HepG2 (cell line): ENCODE data around the gene SLC25A45. TPM values are rescaled to one million over a fixed set of nuclear protein-coding genes. Genes with fewer than 3 reads are reported as not detected.

Source experiments
- HOXA7 ChIP-seq: sonication (generic); formaldehyde crosslinking; IDR thresholded peaks from 2 replicates; pipeline ENCODE4 v1.8.1; 2022; ENCODE audit warnings: mild to moderate bottlenecking, missing genetic modification reagents, moderate library complexity
- KLF12 ChIP-seq: sonication (generic); formaldehyde crosslinking; IDR thresholded peaks from 2 replicates; pipeline ENCODE4 v1.4.0; 2020; ENCODE audit warnings: missing genetic modification reagents, borderline replicate concordance
- MAZ ChIP-seq, 2 experiments: sonication (generic) in 1 of 2; formaldehyde crosslinking in 1 of 2; IDR thresholded peaks; 2 replicates each; pipeline versions ENCODE4 v1.5.0 to v1.6.1; 2012 to 2020; ENCODE audit warnings: low read depth in 2 of 2, mild to moderate bottlenecking in 2 of 2, borderline replicate concordance in 1 of 2, improper control_type of control experiment in 1 of 2, low read length in 1 of 2, missing genetic modification reagents in 1 of 2, moderate library complexity in 1 of 2
- MEIS1 ChIP-seq: sonication (generic); formaldehyde crosslinking; IDR thresholded peaks from 2 replicates; pipeline ENCODE4 v1.9.0; 2021; ENCODE audit warnings: mild to moderate bottlenecking, missing genetic modification reagents, moderate library complexity, borderline replicate concordance
- MTA3 ChIP-seq: sonication (generic); formaldehyde crosslinking; IDR thresholded peaks from 2 replicates; pipeline ENCODE4 v1.4.0; 2020; ENCODE audit warnings: missing genetic modification reagents
- SAP130 ChIP-seq: IDR thresholded peaks from 2 replicates; pipeline ENCODE4 v1.6.1; 2016; ENCODE audit warnings: low read depth
- SOX5 ChIP-seq: IDR thresholded peaks from 2 replicates; pipeline ENCODE4 v1.6.1; 2016; ENCODE audit warnings: borderline replicate concordance
- STAT6 ChIP-seq: sonication (generic); formaldehyde crosslinking; IDR thresholded peaks from 2 replicates; pipeline ENCODE4 v1.4.0; 2020; ENCODE audit warnings: missing genetic modification reagents, mild to moderate bottlenecking, borderline replicate concordance
- ZBTB21 ChIP-seq: sonication (generic); formaldehyde crosslinking; IDR thresholded peaks from 2 replicates; pipeline ENCODE4 v1.4.0; 2020; ENCODE audit warnings: missing genetic modification reagents
- ZFAT ChIP-seq: sonication (generic); formaldehyde crosslinking; conservative IDR thresholded peaks from 2 replicates; pipeline ENCODE4 v1.8.1; 2023; ENCODE audit warnings: missing genetic modification reagents, inconsistent platforms
- ZFP37 ChIP-seq: sonication (generic); formaldehyde crosslinking; IDR thresholded peaks from 2 replicates; pipeline ENCODE4 v1.4.0; 2020; ENCODE audit warnings: missing genetic modification reagents, borderline replicate concordance
- ZNF282 ChIP-seq: fragments of 450-650 bp; IDR thresholded peaks from 2 replicates; pipeline ENCODE4 v1.6.1; 2018; ENCODE audit not compliant: partially characterized antibody
- ZNF382 ChIP-seq: sonication (generic); formaldehyde crosslinking; IDR thresholded peaks from 2 replicates; pipeline ENCODE4 v1.5.0; 2020; ENCODE audit warnings: missing genetic modification reagents, mild to moderate bottlenecking, borderline replicate concordance
- ZNF883 ChIP-seq: sonication (generic); formaldehyde crosslinking; IDR thresholded peaks from 2 replicates; pipeline ENCODE4 v1.5.1; 2020; ENCODE audit warnings: mild to moderate bottlenecking, missing genetic modification reagents; ENCODE audit errors: not compliant biosample characterization
- polyA plus RNA-seq, 8 experiments: library from polyadenylated mRNA; depleted of rRNA in 3 of 8; stranded (reverse) in 7 of 8; unstranded in 1 of 8; fragments of >200 nt; fragmentation: Illumina TruSeq in 4 of 8; extraction: Trizol in 4 of 8; gene quantifications; 2 replicates each; pipeline versions ENCODE4 v1.2.1 to v1.2.3, GENCODE V29; 2011 to 2016; ENCODE audit warnings: low read depth in 4 of 8, missing spikeins in 1 of 8, mixed read lengths in 1 of 8; ENCODE audit not compliant: insufficient read depth in 1 of 8
- total RNA-seq, 5 experiments: library from RNA; depleted of rRNA; stranded (reverse); fragments of >200 nt; fragmentation: Illumina TruSeq; extraction: Trizol; gene quantifications; 2 replicates each; pipeline ENCODE4 v1.2.3, GENCODE V29; 2016; ENCODE audit warnings: low read depth in 1 of 5
- TF ChIP-seq, protein P1 (sequence below): sonication (generic); formaldehyde crosslinking; IDR thresholded peaks from 2 replicates; pipeline ENCODE4 v1.5.0; 2020; ENCODE audit warnings: mild to moderate bottlenecking, missing genetic modification reagents, borderline replicate concordance
- TF ChIP-seq, protein P2 (sequence below): sonication (generic); formaldehyde crosslinking; IDR thresholded peaks from 2 replicates; pipeline ENCODE4 v1.4.0; 2020; ENCODE audit warnings: missing genetic modification reagents, low read depth, mild to moderate bottlenecking, borderline replicate concordance
- TF ChIP-seq, protein P3 (sequence below): sonication (generic); formaldehyde crosslinking; IDR thresholded peaks from 2 replicates; pipeline ENCODE4 v1.4.0; 2020; ENCODE audit warnings: missing genetic modification reagents, borderline replicate concordance

The SLC25A45 gene
- total and polyA plus RNA-seq, 2 of the 13 experiments (the other 11 are each of a cell fraction or from before 2014, with no cell fraction given): 1.2 to 3.4 TPM

GRCh38 chr11:65422633-65423515 is 40.4 kb upstream of the SLC25A45 start, which contains the start of gene NEAT1 (continued):
- TF ChIP-seq, protein P1, sequence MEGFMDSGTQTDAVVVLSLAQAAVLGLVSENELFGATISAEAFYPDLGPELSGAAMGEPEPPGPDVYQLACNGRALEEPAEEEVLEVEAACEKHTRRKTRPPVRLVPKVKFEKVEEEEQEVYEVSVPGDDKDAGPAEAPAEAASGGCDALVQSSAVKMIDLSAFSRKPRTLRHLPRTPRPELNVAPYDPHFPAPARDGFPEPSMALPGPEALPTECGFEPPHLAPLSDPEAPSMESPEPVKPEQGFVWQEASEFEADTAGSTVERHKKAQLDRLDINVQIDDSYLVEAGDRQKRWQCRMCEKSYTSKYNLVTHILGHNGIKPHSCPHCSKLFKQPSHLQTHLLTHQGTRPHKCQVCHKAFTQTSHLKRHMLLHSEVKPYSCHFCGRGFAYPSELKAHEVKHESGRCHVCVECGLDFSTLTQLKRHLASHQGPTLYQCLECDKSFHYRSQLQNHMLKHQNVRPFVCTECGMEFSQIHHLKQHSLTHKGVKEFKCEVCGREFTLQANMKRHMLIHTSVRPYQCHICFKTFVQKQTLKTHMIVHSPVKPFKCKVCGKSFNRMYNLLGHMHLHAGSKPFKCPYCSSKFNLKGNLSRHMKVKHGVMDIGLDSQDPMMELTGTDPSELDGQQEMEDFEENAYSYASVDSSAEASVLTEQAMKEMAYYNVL: no peak
- TF ChIP-seq ZNF282 (no peak), ZFAT (CRISPR knock-in tag) (no peak), MEIS1 (CRISPR knock-in tag) (no peak), ZNF382 (no peak), ZBTB21 (CRISPR knock-in tag) (no peak), KLF12 (CRISPR knock-in tag) (peak; percentile 89), SOX5 (CRISPR knock-in tag) (peak; percentile 22; the same call in 1 of the 2 replicates), MAZ (IDR thresholded peaks at IDR 0.05; ENCODE audit: borderline replicate concordance, low read depth, low read length) (peak; percentile 95), MAZ (CRISPR knock-in tag; IDR thresholded peaks at IDR 0.05; ENCODE audit: low read depth) (peak; percentile 86), MTA3 (CRISPR knock-in tag) (no peak), SAP130 (CRISPR knock-in tag) (peak; percentile 59), ZFP37 (CRISPR knock-in tag) (peak; percentile 90; the same call in 1 of the 2 replicates), ZNF883 (CRISPR knock-in tag) (no peak), STAT6 (CRISPR knock-in tag) (no peak; the same call in 1 of the 2 replicates), HOXA7 (CRISPR knock-in tag) (no peak)
- TF ChIP-seq, protein P2, sequence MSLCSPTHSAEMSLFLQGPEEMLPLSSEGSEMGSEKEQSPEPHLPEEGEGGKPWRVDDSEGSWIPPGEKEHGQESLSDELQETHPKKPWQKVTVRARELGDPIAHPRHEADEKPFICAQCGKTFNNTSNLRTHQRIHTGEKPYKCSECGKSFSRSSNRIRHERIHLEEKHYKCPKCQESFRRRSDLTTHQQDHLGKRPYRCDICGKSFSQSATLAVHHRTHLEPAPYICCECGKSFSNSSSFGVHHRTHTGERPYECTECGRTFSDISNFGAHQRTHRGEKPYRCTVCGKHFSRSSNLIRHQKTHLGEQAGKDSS (CRISPR knock-in tag): 0 out of 2 replicates have a peak, but pooled peaks have one; percentile 56
- TF ChIP-seq, protein P3, sequence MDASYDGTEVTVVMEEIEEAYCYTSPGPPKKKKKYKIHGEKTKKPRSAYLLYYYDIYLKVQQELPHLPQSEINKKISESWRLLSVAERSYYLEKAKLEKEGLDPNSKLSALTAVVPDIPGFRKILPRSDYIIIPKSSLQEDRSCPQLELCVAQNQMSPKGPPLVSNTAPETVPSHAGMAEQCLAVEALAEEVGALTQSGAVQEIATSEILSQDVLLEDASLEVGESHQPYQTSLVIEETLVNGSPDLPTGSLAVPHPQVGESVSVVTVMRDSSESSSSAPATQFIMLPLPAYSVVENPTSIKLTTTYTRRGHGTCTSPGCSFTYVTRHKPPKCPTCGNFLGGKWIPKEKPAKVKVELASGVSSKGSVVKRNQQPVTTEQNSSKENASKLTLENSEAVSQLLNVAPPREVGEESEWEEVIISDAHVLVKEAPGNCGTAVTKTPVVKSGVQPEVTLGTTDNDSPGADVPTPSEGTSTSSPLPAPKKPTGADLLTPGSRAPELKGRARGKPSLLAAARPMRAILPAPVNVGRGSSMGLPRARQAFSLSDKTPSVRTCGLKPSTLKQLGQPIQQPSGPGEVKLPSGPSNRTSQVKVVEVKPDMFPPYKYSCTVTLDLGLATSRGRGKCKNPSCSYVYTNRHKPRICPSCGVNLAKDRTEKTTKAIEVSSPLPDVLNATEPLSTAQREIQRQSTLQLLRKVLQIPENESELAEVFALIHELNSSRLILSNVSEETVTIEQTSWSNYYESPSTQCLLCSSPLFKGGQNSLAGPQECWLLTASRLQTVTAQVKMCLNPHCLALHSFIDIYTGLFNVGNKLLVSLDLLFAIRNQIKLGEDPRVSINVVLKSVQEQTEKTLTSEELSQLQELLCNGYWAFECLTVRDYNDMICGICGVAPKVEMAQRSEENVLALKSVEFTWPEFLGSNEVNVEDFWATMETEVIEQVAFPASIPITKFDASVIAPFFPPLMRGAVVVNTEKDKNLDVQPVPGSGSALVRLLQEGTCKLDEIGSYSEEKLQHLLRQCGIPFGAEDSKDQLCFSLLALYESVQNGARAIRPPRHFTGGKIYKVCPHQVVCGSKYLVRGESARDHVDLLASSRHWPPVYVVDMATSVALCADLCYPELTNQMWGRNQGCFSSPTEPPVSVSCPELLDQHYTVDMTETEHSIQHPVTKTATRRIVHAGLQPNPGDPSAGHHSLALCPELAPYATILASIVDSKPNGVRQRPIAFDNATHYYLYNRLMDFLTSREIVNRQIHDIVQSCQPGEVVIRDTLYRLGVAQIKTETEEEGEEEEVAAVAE (CRISPR knock-in tag): peak; percentile 76; the same call in 1 of the 2 replicates
